Tibial nerve (tissue), 4 donors: Measurements from ENCODE around the gene NRG2.

Source experiments
- CTCF ChIP-seq, 5 experiments: fragments of 200-600 bp in 3 of 5; fragments of 450-650 bp in 2 of 5; sonication (generic) in 3 of 5; IDR thresholded peaks; one replicate each; pipeline ENCODE4 v1.5.1; 2016 to 2019; ENCODE audit warnings: antibody characterized with exemption in 5 of 5, mild to moderate bottlenecking in 3 of 5, moderate library complexity in 2 of 5
- EP300 ChIP-seq, 2 donors: sonication (generic); formaldehyde crosslinking; IDR thresholded peaks; one replicate each; pipeline ENCODE4 v1.6.1; 2017; ENCODE audit warnings: antibody characterized with exemption in 2 of 2, mild to moderate bottlenecking in 1 of 2
- POLR2A ChIP-seq, 2 donors: fragments of 450-650 bp; IDR thresholded peaks; one replicate each; pipeline ENCODE4 v1.6.1; 2017; ENCODE audit warnings: antibody characterized with exemption in 2 of 2, mild to moderate bottlenecking in 2 of 2, moderate library complexity in 2 of 2

GRCh38 chr5:139849942-139850341 is 193.2 kb downstream of the NRG2 start:
- TF ChIP-seq CTCF (IDR thresholded peaks at IDR 0.05) (no peak), POLR2A (IDR thresholded peaks at IDR 0.05) (no peak), EP300 (IDR thresholded peaks at IDR 0.05) (no peak)
